K562 (cell line): ENCODE data around the gene CCDC159. TPM values are rescaled to one million over a fixed set of nuclear protein-coding genes. Genes with fewer than 3 reads are reported as not detected.

Source experiments
- CEBPB ChIP-seq: fragments of 450-650 bp; IDR thresholded peaks from 2 replicates; pipeline ENCODE4 v1.6.1; 2016; ENCODE audit warnings: missing genetic modification characterization, missing compliant biosample characterization
- CXXC5 ChIP-seq: fragments of 250-450 bp; sonication (Bioruptor Pico); IDR thresholded peaks from 2 replicates; pipeline ENCODE4 v1.8.0; 2022; ENCODE audit warnings: inconsistent platforms, mild to moderate bottlenecking, moderate library complexity
- E2F6 ChIP-seq, 2 experiments: IDR thresholded peaks; 2 replicates each; pipeline ENCODE4 v1.6.1; 2011; ENCODE audit warnings: borderline replicate concordance in 1 of 2, control low read depth in 1 of 2, low read depth in 1 of 2, low read length in 1 of 2, mild to moderate bottlenecking in 1 of 2, mixed read lengths in 1 of 2, moderate library complexity in 1 of 2; ENCODE audit not compliant: insufficient read depth in 1 of 2, insufficient read length in 1 of 2, poor library complexity in 1 of 2, severe bottlenecking in 1 of 2; ENCODE audit errors: extremely low read depth in 1 of 2
- ELF1 ChIP-seq: fragments of 200-800 bp; sonication (Bioruptor generic); IDR thresholded peaks from 2 replicates; pipeline ENCODE4 v1.6.1; 2016; ENCODE audit warnings: missing genetic modification characterization, missing compliant biosample characterization
- FIP1L1 ChIP-seq: fragments of 200-400 bp; formaldehyde crosslinking; IDR thresholded peaks from 2 replicates; pipeline ENCODE4 v1.6.1; 2018; ENCODE audit warnings: mild to moderate bottlenecking, low read depth, low read length; ENCODE audit not compliant: poor library complexity, severe bottlenecking
- GTF2E2 ChIP-seq: fragments of 200-800 bp; sonication (Bioruptor generic); IDR thresholded peaks from 2 replicates; pipeline ENCODE4 v1.6.1; 2016; ENCODE audit warnings: missing genetic modification characterization, missing compliant biosample characterization
- HMG20B ChIP-seq: fragments of 250-450 bp; sonication (Bioruptor Pico); IDR thresholded peaks from 2 replicates; pipeline ENCODE4 v1.5.0; 2021; ENCODE audit warnings: mild to moderate bottlenecking
- LCOR ChIP-seq: sonication (generic); formaldehyde crosslinking; IDR thresholded peaks from 2 replicates; pipeline ENCODE4 v1.8.0; 2022; ENCODE audit warnings: mild to moderate bottlenecking, missing genetic modification reagents
- MEIS2 ChIP-seq: fragments of 450-650 bp; IDR thresholded peaks from 2 replicates; pipeline ENCODE4 v1.6.1; 2014; ENCODE audit warnings: mild to moderate bottlenecking; ENCODE audit not compliant: partially characterized antibody
- NR1H2 ChIP-seq: sonication (generic); formaldehyde crosslinking; IDR thresholded peaks from 2 replicates; pipeline ENCODE4 v1.4.0; 2020; ENCODE audit warnings: mild to moderate bottlenecking, missing genetic modification reagents
- POLR2G ChIP-seq: fragments of 200-400 bp; formaldehyde crosslinking; IDR thresholded peaks from 2 replicates; pipeline ENCODE4 v1.6.1; 2017; ENCODE audit warnings: low read depth, mild to moderate bottlenecking, antibody characterized with exemption, low read length, moderate library complexity
- RBBP5 ChIP-seq: fragments of 200-600 bp; sonication (generic); IDR thresholded peaks from 2 replicates; pipeline ENCODE4 v1.6.1; 2012; ENCODE audit warnings: borderline replicate concordance, mild to moderate bottlenecking, low read length, control low read depth, inconsistent platforms; ENCODE audit not compliant: insufficient read depth, poor library complexity, severe bottlenecking
- RCOR1 ChIP-seq, 2 experiments: IDR thresholded peaks; 2 replicates each; pipeline ENCODE4 v1.6.1; 2012; ENCODE audit warnings: low read depth in 2 of 2, low read length in 2 of 2, borderline replicate concordance in 1 of 2, improper control_type of control experiment in 1 of 2
- RFX1 ChIP-seq: fragments of 450-650 bp; IDR thresholded peaks from 2 replicates; pipeline ENCODE4 v1.6.1; 2016; ENCODE audit warnings: mild to moderate bottlenecking, moderate library complexity
- SAP30 ChIP-seq: fragments of 200-600 bp; sonication (generic); IDR thresholded peaks from 2 replicates; pipeline ENCODE4 v1.6.1; 2012; ENCODE audit warnings: borderline replicate concordance, low read depth, mild to moderate bottlenecking, moderate library complexity, low read length, control low read depth, inconsistent platforms; ENCODE audit not compliant: insufficient read depth, poor library complexity, severe bottlenecking
- SP1 ChIP-seq: sonication (generic); formaldehyde crosslinking; IDR thresholded peaks from 2 replicates; pipeline ENCODE4 v1.8.1; 2022; ENCODE audit warnings: mild to moderate bottlenecking, missing genetic modification reagents
- SUPT5H ChIP-seq: fragments of 450-650 bp; IDR thresholded peaks from 2 replicates; pipeline ENCODE4 v1.6.1; 2016
- TEAD2 ChIP-seq: fragments of 450-650 bp; IDR thresholded peaks from 2 replicates; pipeline ENCODE4 v1.6.1; 2016; ENCODE audit warnings: missing genetic modification characterization, control low read depth, missing compliant biosample characterization
- USF1 ChIP-seq: sonication (generic); formaldehyde crosslinking; IDR thresholded peaks from 2 replicates; pipeline ENCODE4 v1.9.0; 2022; ENCODE audit warnings: mild to moderate bottlenecking, missing genetic modification reagents
- ZFX ChIP-seq: sonication (generic); formaldehyde crosslinking; IDR thresholded peaks from 2 replicates; pipeline ENCODE4 v1.8.0; 2022; ENCODE audit warnings: mild to moderate bottlenecking, missing genetic modification reagents, moderate library complexity
- ZNF12 ChIP-seq: sonication (generic); formaldehyde crosslinking; IDR thresholded peaks from 2 replicates; pipeline ENCODE4 v1.4.0; 2020; ENCODE audit warnings: mild to moderate bottlenecking, missing genetic modification reagents
- ZNF133 ChIP-seq: fragments of 250-450 bp; sonication (Bioruptor Pico); IDR thresholded peaks from 2 replicates; pipeline ENCODE4 v1.4.0; 2020; ENCODE audit warnings: mild to moderate bottlenecking
- ZNF146 ChIP-seq: IDR thresholded peaks from one replicate; pipeline ENCODE4 v1.6.1; 2018; ENCODE audit warnings: missing compliant biosample characterization; ENCODE audit not compliant: unreplicated experiment
- ZNF174 ChIP-seq: fragments of 250-450 bp; sonication (Bioruptor Pico); IDR thresholded peaks from 2 replicates; pipeline ENCODE4 v1.4.0; 2020; ENCODE audit warnings: mild to moderate bottlenecking
- ZNF586 ChIP-seq: fragments of 450-650 bp; formaldehyde crosslinking; conservative IDR thresholded peaks from 2 replicates; pipeline ENCODE4 v1.4.0; 2020; ENCODE audit warnings: mild to moderate bottlenecking, moderate library complexity
- ZNF76 ChIP-seq: fragments of 250-450 bp; sonication (Bioruptor Pico); IDR thresholded peaks from 2 replicates; pipeline ENCODE4 v1.4.0; 2020; ENCODE audit warnings: mild to moderate bottlenecking, moderate library complexity, borderline replicate concordance
- polyA plus RNA-seq, 8 experiments: library from polyadenylated mRNA; depleted of rRNA in 4 of 8; stranded (reverse) in 5 of 8; unstranded in 3 of 8; fragments of >200 nt; fragmentation: Nextera tagmentation in 2 of 8; fragmentation: Illumina TruSeq in 1 of 8; extraction: Ambion mirVana in 2 of 8; extraction: Trizol in 1 of 8; gene quantifications; 2 replicates each; pipeline versions ENCODE4 v1.2.1 to v1.2.3, GENCODE V29; 2011 to 2014; ENCODE audit warnings: inconsistent platforms in 1 of 8, missing spikeins in 1 of 8
- total RNA-seq, 7 experiments: library from RNA; depleted of rRNA in 6 of 7; stranded (reverse); fragments of >200 nt in 6 of 7; fragmentation: Illumina TruSeq in 2 of 7; extraction: Trizol in 2 of 7; gene quantifications; 2 replicates each; pipeline versions ENCODE4 v1.2.1 to v1.2.3, GENCODE V29; 2011 to 2021; ENCODE audit warnings: low replicate concordance in 1 of 7

Gene CCDC159
- total and polyA plus RNA-seq, 9 of the 15 experiments (the other 6 are each of a cell fraction or from before 2014, with no cell fraction given): 0.68 to 10.1 (median 4.7) TPM

GRCh38 chr19:11374433-11375142 is 28.3 kb downstream of the CCDC159 start, which contains the start of gene SWSAP1 (continued):
- TF ChIP-seq POLR2G (peak; percentile 95), CEBPB (tag) (peak; percentile 81), GTF2E2 (peak; percentile 44), E2F6 (IDR thresholded peaks at IDR 0.05; ENCODE audit: borderline replicate concordance in 1 of 2, extremely low read depth in 1 of 2, insufficient read depth in 1 of 2, insufficient read length in 1 of 2, low read depth in 1 of 2, low read length in 1 of 2, poor library complexity in 1 of 2, severe bottlenecking in 1 of 2) (peak; percentile 47 to 63), ZNF12 (CRISPR knock-in tag) (0 out of 2 replicates have a peak, but pooled peaks have one; percentile 17), HMG20B (CRISPR knock-in tag) (no peak), ZNF586 (CRISPR knock-in tag) (no peak), ZFX (CRISPR knock-in tag) (peak; percentile 100), ELF1 (tag) (peak; percentile 64; the same call in 1 of the 2 replicates), ZNF174 (no peak), CXXC5 (peak; percentile 95), NR1H2 (CRISPR knock-in tag) (no peak), RBBP5 (peak; percentile 81), RFX1 (peak; percentile 82; the same call in 1 of the 2 replicates), MEIS2 (peak; percentile 50), SUPT5H (peak; percentile 95), USF1 (CRISPR knock-in tag) (peak; percentile 63), RCOR1 (IDR thresholded peaks at IDR 0.05; ENCODE audit: borderline replicate concordance in 1 of 2, low read depth in 2 of 2, low read length in 2 of 2) (0 out of 4 replicates have a peak, but pooled peaks of 1 of the 2 experiments have one; percentile 2), ZNF133 (CRISPR knock-in tag) (peak; percentile 55; the same call in 1 of the 2 replicates), FIP1L1 (no peak), ZNF146 (CRISPR knock-in tag) (no peak), TEAD2 (tag) (no peak), SP1 (CRISPR knock-in tag) (peak; percentile 93), SAP30 (peak; percentile 50), LCOR (CRISPR knock-in tag) (peak; percentile 76), ZNF76 (CRISPR knock-in tag) (0 out of 2 replicates have a peak, but pooled peaks have one; percentile 60)
